ENCODE measurements around the gene LCP2.

LCP2 gene

GRCh38 chr5:170294057-170294456 is 3.5 kb downstream of the LCP2 start:
- no peak for DNase-seq
- Histone ChIP-seq H3K4me3 (ENCODE audit: low read depth, low read length) (no peak overlapping the region), H3K27me3 (ENCODE audit: insufficient read depth, low read depth, severe bottlenecking) (peaks cover 55% of the 10 kb centered on the region), H3K27ac (no peak overlapping the region), H3K9me3 (ENCODE audit: severe bottlenecking) (no peaks in the 10 kb centered on the region), H3K36me3 (no peaks in the 10 kb centered on the region)
- TF ChIP-seq CTCF (IDR thresholded peaks at IDR 0.05; ENCODE audit: low read depth, low read length): no peak

- DNase-seq: no peak
- TF ChIP-seq CTCF (IDR thresholded peaks at IDR 0.05; ENCODE audit: low read depth, low read length): no peak
- no peaks in the 10 kb centered on the region for H3K9me3 ChIP-seq (ENCODE audit: severe bottlenecking)
- no peaks in the 10 kb centered on the region for H3K36me3 ChIP-seq
- no peak overlapping the region for H3K27ac ChIP-seq
- H3K27me3 ChIP-seq (ENCODE audit: insufficient read depth, low read depth, severe bottlenecking): peaks cover 57% of the 10 kb centered on the region
- no peak overlapping the region for H3K4me3 ChIP-seq (ENCODE audit: low read depth, low read length)
These were observed 4.3 kb downstream of the LCP2 start for GRCh38 chr5:170293273-170293672.

DNA sequence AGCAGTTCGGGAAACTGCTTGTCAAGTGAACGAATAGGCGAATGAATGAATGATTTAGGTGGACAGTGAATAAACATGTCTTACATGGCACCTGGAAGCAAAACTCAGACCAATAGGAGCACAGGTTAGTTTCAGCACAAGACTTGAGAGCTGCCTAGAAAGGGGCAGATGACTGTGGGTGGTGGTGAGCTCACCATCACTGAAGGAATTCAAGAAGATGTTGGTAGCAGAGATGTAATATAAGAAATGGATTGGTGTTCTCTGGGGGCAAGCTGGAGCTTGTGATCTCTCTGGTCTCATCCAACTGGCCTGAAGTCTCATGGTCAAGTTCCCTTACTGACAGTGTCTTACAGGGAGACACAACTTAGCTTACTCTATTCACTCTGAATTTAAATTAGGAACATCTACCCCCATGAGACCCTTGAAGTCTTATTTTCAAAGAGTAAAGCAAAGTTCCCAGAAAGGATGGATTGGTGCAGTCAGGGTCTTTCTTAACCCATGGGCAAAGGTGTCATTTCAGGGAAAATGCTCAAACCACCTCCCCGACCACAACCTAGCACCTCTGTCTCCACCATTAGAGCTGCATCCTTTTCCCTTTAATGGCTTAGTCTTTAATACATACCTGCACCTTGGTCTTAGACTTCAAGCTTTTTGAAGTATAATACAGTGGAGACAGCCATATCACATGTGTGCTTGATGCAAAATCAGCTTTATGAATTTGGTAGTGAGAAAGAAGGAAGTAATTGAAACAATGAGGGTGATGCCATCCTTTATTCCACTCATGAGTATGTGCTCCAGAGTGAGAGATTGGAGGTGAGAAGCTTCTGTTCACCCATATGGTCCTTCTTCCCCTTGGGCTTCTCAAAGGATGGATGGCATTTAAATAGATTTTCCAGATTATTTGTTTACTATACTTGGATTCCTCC is 5.1 kb downstream of the LCP2 start:
- Histone ChIP-seq H3K9me3 (ENCODE audit: severe bottlenecking) (no peaks in the 10 kb centered on the region), H3K36me3 (no peaks in the 10 kb centered on the region), H3K27ac (no peak overlapping the region), H3K4me3 (ENCODE audit: low read depth, low read length) (no peak overlapping the region), H3K27me3 (ENCODE audit: insufficient read depth, low read depth, severe bottlenecking) (peaks cover 54% of the 10 kb centered on the region)
- no peak for DNase-seq
- no peak for TF ChIP-seq CTCF (IDR thresholded peaks at IDR 0.05; ENCODE audit: low read depth, low read length)

DNA sequence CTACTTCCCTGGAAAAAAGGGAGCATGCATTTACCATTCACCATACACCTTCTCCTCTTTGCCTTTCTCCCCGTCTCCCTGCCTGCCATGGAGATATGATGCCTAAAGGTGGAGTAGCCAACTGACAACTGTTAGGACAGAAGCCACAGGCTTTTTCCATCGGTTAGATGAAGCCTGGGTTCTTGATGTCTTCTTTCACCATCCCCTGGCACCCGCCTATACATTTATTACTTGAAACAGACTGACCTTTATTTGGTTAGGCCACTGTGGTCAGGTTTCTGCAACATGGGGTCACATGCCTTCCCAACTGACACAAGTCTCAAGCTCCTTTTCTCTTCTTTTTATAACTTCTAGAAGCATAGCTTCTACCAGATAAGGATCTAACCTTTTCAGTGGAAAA is 7.1 kb downstream of the LCP2 start:
- H3K36me3 ChIP-seq: no peaks in the 10 kb centered on the region

DNA sequence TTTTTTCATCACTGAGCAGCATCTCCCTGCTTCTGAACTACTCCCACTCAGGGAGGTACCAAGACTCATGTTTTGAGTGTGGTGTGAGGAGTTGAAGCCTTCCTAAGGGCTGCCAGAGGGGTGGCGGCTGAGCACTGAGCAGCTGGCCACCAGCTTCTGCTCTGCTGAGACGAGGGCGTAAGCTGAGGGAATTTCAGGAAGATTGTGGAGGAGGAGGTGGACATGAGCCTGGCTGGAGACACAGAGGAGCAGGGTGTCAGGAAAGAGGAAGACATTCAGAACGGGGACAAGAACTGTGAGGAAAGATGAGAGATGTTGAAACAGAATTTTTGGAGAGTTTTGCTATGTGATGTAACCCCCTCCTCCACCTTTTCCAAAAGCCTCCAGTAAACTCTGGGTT is 7.8 kb downstream of the LCP2 start:
- Histone ChIP-seq H3K27me3 (ENCODE audit: insufficient read depth, low read depth, severe bottlenecking) (peaks cover 39% of the 10 kb centered on the region), H3K27ac (no peak overlapping the region), H3K4me3 (ENCODE audit: low read depth, low read length) (no peak overlapping the region), H3K36me3 (no peaks in the 10 kb centered on the region), H3K9me3 (ENCODE audit: severe bottlenecking) (no peaks in the 10 kb centered on the region)
- no peak for TF ChIP-seq CTCF (IDR thresholded peaks at IDR 0.05; ENCODE audit: low read depth, low read length)
- no peak for DNase-seq

More for the DNA sequence above, 7.1 kb downstream of the LCP2 start:
- peaks cover 43% of the 10 kb centered on the region for H3K27me3 ChIP-seq (ENCODE audit: insufficient read depth, low read depth, severe bottlenecking)
- H3K4me3 ChIP-seq (ENCODE audit: low read depth, low read length): no peak overlapping the region
- H3K9me3 ChIP-seq (ENCODE audit: severe bottlenecking): no peaks in the 10 kb centered on the region
- H3K27ac ChIP-seq: no peak overlapping the region
- no peak for DNase-seq
- no peak for TF ChIP-seq CTCF (IDR thresholded peaks at IDR 0.05; ENCODE audit: low read depth, low read length)
